GM19239 (cell line): Measurements from ENCODE around the gene ETAA1.

Source experiments
- DNase-seq: peaks from one replicate; pipeline ENCODE4 v3.0.0; 2011; ENCODE audit warnings: low spot score; ENCODE audit not compliant: insufficient read length
- FAIRE-seq: peaks from 2 replicates; lab custom pipeline; 2011; peaks lifted over from hg19 to GRCh38; lab: Jason Lieb, UNC

ETAA1 gene

GRCh38 chr2:67397143-67397986, at the start of gene ETAA1:
Gene ETAA1, plus strand, starts transcription at chr2:67397333. Its CDS starts 116 bp downstream, at chr2:67397449.
- DNase-seq (peak; percentile 74), FAIRE-seq (peak; percentile 93)

- FAIRE-seq = no peak
Measured at GRCh38 chr2:67366832-67367412, 30.2 kb upstream of the ETAA1 start.

GRCh38 chr2:67374481-67374880, 22.7 kb upstream of the ETAA1 start:
- DNase-seq = no peak
- no peak for FAIRE-seq

More at GRCh38 chr2:67366832-67367412, 30.2 kb upstream of the ETAA1 start:
- DNase-seq = no peak

- no peak for FAIRE-seq
- no peak for DNase-seq
Measured at GRCh38 chr2:67374949-67375348, 22.2 kb upstream of the ETAA1 start.

- DNase-seq (no peak), FAIRE-seq (no peak)
Measured at GRCh38 chr2:67378555-67378954, 18.6 kb upstream of the ETAA1 start.

- FAIRE-seq (no peak), DNase-seq (no peak)
Measured at GRCh38 chr2:67379048-67379447, 18.1 kb upstream of the ETAA1 start.

GRCh38 chr2:67384123-67384822, 12.9 kb upstream of the ETAA1 start:
- FAIRE-seq (no peak), DNase-seq (no peak)

GRCh38 chr2:67388680-67389079, 8.5 kb upstream of the ETAA1 start:
- DNase-seq (no peak), FAIRE-seq (no peak)

- FAIRE-seq = no peak
- DNase-seq = no peak
Measured at GRCh38 chr2:67389286-67389685, 7.8 kb upstream of the ETAA1 start.

- DNase-seq = no peak
- no peak for FAIRE-seq
Measured at GRCh38 chr2:67389788-67390187, 7.3 kb upstream of the ETAA1 start.

GRCh38 chr2:67393237-67393636, 3.9 kb upstream of the ETAA1 start:
- DNase-seq (no peak), FAIRE-seq (no peak)

GRCh38 chr2:67394734-67395133, 2.4 kb upstream of the ETAA1 start:
- no peak for FAIRE-seq

GRCh38 chr2:67399144-67399543, 2.0 kb downstream of the ETAA1 start:
- FAIRE-seq = no peak
- DNase-seq = no peak

More at GRCh38 chr2:67394734-67395133, 2.4 kb upstream of the ETAA1 start:
- DNase-seq = no peak

GRCh38 chr2:67399831-67400489, 2.8 kb downstream of the ETAA1 start:
- FAIRE-seq (no peak), DNase-seq (no peak)

GRCh38 chr2:67400560-67401485, 3.7 kb downstream of the ETAA1 start:
- FAIRE-seq = no peak
- no peak for DNase-seq

- no peak for DNase-seq
- no peak for FAIRE-seq
Measured at GRCh38 chr2:67408346-67408745, 11.2 kb downstream of the ETAA1 start.

GRCh38 chr2:67412424-67412823, 15.3 kb downstream of the ETAA1 start:
- DNase-seq (no peak), FAIRE-seq (no peak)

- FAIRE-seq = no peak
Measured at GRCh38 chr2:67414867-67415266, 17.7 kb downstream of the ETAA1 start.

GRCh38 chr2:67416136-67416535, 19.0 kb downstream of the ETAA1 start:
- DNase-seq (no peak), FAIRE-seq (no peak)

More at GRCh38 chr2:67414867-67415266, 17.7 kb downstream of the ETAA1 start:
- no peak for DNase-seq
